ENCODE data around the gene HIP1R.
"Not testable (repeated sequence)": the region's sequence is repeated elsewhere in the genome, so short reads cannot be mapped to it uniquely, and the experiment has no call there.

HIP1R gene, protein sequence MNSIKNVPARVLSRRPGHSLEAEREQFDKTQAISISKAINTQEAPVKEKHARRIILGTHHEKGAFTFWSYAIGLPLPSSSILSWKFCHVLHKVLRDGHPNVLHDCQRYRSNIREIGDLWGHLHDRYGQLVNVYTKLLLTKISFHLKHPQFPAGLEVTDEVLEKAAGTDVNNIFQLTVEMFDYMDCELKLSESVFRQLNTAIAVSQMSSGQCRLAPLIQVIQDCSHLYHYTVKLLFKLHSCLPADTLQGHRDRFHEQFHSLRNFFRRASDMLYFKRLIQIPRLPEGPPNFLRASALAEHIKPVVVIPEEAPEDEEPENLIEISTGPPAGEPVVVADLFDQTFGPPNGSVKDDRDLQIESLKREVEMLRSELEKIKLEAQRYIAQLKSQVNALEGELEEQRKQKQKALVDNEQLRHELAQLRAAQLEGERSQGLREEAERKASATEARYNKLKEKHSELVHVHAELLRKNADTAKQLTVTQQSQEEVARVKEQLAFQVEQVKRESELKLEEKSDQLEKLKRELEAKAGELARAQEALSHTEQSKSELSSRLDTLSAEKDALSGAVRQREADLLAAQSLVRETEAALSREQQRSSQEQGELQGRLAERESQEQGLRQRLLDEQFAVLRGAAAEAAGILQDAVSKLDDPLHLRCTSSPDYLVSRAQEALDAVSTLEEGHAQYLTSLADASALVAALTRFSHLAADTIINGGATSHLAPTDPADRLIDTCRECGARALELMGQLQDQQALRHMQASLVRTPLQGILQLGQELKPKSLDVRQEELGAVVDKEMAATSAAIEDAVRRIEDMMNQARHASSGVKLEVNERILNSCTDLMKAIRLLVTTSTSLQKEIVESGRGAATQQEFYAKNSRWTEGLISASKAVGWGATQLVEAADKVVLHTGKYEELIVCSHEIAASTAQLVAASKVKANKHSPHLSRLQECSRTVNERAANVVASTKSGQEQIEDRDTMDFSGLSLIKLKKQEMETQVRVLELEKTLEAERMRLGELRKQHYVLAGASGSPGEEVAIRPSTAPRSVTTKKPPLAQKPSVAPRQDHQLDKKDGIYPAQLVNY

DNA sequence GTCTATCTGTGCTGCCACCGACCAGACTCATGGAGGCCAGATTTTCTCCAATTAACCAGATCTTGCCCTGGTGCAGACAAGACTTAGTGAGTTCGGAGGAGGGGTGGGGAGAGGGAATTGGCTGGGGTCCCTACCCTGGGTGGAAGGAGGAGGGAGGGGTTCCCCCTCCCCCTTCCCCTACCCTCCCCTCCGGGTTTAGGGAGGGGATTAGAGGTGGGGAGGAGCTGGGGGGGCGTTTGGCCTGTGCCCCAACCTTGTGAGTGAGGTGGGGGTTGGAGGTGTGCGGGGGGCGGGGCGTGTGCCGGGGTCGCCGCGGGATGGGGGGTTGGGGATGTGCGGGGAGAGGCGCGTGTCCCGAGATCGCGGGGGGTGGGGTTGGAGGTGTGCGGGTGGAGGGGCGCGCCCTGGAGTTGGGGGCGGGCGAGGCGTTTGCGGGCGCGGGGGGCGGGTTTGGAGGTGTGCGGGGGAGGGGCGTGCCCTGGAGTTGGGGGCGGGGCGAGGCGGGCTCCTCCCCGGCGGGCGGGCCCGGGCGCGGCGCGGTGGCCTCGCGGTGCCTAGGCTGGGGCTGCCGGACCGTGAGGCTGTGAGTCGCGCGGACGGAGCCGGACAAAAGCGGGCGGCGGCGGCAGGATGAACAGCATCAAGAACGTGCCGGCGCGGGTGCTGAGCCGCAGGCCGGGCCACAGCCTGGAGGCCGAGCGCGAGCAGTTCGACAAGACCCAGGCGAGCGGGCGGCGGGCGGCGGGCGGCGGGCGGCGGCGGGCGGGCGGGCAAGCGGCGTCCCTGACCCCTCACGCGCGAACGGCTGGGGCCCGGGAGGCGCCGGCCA, at the start of gene HIP1R:
TSS of gene HIP1R (plus strand) at position 537 of the 829 bp plus-strand sequence. CDS start at position 631, 94 bp downstream.
- peak; percentile 90 for DNase-seq (ENCODE audit: low spot score)

DNA sequence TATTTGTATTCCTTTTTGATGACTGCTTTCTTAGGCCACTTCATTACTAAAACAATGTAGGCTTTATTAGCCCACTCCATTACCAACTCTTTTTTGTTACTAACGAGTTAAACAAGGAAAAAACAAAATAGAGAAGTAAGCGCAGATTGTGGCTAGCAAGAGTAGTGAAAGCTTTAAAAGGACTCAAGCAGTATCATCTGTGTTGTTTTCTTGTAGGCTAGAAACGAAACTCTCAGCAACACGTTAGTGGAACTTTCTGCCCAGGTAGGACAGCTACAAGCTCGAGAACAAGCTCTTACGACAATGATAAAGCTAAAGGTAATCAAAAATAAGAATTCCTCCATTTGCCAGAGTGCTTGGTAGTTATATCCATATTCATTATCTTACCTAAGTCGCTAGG, 49.8 kb upstream of the HIP1R start:
- no peak for DNase-seq (ENCODE audit: low spot score)

DNA sequence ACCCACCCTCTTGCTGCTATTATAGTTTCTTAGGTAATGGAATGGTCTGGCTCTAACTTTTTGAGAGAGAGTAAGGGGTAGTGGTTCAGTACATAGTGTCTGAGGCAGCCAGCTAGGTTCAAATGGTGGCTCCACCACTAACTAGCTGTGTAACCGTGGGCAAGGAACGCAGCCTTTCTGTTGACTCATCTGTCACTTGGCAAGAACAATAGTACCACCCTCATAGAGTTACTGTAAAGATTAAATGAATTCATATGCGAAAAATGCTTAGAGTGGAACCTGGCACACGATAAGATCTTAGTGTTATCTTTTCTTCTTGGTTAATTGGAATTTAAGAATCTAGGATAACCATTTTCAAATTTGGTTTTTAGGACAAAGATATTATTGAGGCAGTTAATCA, 46.9 kb upstream of the HIP1R start:
- DNase-seq (ENCODE audit: low spot score), result no peak

DNA sequence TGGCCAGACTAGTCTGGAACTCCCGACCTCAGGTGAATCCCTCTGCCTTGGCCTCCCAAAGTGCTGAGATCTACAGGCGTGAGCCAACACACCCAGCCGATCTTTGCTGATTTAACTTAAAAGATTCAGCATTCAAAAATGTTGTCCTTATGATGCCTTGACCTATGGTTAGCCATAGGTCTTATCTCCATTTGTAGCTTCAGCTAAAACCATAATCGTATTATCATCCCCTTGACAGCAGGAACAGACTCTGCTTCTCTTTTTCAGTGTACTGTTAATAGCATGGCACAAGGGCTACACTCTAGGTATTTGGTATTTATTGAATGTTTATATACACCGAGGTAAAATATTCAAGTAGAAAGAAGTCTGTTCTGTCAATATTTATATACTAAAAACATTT, 45.6 kb upstream of the HIP1R start:
- no peak for DNase-seq (ENCODE audit: low spot score)

DNA sequence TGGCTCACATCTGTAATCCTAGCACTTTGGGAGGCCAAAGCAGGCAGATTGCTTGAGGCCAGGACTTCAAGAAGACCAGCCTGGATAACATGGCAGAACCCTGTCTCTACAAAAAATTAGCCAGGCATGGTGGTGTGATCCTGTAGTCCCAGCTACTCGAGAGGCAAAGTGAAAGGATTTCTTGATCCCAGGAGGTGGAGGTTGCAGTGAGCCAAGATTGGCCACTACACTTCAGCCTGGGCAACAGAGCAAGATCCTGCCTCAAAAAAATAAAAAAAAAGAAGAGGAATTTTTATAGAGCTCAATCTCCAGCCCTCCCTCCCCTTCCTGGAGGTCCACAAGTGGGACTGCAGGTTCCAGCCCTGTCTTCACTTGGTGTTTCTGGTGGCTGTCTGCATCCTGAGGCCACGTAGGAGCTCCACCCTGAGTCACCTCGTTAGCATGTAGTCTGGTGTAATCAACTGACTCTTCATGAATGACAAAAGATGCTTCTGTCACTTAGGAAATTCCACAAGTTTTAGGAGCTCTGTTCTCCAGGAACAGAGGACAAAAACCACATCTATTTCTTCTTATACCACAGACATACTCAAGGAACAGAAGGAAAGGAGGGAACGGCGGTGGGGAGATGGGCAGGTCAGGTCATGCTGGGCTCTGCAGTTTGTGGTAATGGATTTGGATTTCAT, 44.7 kb upstream of the HIP1R start:
- peak; percentile 52 for DNase-seq (ENCODE audit: low spot score)

DNA sequence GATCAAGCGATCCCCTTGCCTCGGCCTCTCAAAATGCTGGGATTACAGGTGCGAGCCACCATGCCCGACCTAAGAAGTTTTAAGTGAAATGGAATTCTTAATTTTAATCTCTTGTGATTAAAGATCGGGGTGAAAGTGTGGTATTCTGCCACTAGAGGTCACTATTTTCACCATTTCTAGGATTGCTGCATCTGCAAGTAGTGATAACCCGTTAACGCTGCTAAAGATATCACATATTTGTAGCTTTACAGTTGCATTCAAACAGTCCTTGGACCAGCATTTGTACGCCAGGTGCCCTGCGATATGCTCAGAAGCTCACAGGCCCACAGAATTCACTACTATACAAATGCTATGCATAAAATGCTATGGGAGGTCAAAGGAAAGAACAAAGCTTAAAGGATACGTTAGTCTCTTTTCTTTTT, 41.6 kb upstream of the HIP1R start:
- peak; percentile 77 for DNase-seq (ENCODE audit: low spot score)

DNA sequence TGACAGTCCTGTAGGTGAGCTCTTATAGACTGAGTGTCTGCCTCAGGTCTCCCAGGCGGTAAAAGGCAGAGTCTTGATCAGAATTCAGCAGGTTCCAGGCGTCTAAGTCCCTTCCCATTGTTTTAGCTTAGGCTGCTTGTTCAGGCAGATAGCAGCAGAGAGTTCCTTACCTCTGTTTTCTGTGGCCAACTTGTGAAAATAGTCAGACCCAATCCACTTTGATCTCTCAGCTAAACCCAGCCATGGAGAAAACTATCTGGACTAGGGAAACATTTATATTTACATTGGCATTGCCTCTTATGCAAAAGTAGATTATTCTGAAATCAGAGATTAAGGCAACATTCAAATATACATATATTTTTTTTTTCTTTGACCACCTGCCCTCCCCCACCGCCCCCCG, 39.5 kb upstream of the HIP1R start:
- DNase-seq (ENCODE audit: low spot score), result no peak

DNA sequence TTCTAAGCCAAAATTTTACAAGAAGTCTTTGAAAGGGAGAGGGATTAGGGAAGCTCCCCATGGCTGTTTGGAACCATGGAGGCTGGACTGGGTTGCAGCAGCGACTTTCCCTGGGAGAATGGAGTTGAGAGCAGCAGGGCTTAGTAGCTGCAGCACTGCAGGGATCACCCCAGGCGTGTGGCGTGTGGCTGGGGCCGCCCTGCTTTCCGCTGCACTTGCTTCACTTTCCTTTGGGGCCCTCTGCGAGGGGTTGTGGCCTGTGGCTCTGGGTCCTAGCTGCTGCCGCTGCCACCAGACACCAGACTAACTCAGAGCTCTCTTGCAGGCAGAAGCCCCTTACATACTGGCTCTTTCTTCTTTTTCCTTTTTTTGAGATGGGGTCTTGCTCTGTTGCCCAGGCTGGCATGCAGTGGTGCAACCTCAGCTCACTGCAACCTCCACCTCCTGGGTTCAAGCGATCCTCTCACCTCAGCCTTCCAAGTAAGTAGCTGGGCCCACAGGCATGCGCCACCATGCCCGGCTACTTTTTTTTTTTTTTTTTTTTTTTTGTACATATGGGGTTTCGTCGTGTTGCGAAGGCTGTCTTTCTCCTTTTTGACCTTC, 35.5 kb upstream of the HIP1R start:
- DNase-seq (ENCODE audit: low spot score), result no peak

DNA sequence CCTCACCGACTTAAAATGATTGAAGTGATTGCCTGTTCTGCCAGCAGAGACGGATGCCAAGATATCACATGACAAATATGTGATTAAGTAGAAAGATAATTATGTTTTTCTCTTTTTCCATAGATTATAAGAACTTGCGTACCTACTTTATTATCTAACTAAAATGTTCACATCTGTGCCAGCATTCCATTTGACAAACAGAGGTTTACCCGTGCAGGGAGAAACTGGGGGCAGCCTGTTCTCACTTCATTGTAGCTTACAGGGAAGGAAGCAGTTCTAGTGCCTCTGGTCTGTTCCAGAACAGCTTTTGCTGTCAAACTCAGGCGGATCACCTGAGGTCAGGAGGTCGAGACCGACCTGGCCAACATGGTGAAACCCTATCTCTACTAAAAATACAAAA, 31.3 kb upstream of the HIP1R start:
- DNase-seq (ENCODE audit: low spot score), result no peak

DNA sequence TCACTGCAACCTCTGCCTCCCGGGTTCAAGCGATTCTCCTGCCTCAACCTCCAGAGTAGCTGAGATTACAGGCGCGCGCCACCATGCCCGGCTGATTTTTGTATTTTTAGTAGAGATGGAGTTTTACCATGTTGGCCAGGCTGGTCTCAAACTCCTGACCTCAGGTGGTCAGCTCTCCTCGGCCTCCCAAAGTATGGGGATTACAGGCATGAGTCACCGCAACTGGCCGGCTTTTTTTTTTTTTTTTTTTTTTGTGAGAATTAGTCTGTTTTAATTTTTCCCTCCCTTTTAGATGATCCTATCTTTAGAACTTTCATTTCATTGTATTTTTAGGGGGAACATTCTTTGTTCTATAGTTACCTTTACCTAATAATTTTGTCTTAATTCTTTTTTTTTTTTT, 30.3 kb upstream of the HIP1R start:
- DNase-seq (ENCODE audit: low spot score), result not testable (repeated sequence)

DNA sequence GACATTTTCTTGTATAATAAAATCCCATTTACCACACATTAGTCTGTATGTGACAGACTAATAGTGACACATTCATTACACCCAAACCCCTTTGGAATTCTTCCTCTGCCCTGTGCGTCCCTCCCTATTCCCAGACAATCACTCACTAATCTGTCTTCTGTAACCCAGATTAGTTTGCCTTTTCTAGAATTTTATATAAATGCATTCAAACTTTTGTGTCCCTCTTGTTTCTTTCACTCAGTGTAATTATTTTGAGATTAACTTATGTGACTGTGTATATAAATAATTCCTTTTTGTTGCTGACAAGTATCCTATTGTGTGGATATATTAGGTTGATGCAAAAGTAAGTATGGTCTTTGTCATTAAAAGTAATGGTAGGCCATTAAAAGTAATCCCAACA, 27.6 kb upstream of the HIP1R start:
- DNase-seq (ENCODE audit: low spot score), result no peak

DNA sequence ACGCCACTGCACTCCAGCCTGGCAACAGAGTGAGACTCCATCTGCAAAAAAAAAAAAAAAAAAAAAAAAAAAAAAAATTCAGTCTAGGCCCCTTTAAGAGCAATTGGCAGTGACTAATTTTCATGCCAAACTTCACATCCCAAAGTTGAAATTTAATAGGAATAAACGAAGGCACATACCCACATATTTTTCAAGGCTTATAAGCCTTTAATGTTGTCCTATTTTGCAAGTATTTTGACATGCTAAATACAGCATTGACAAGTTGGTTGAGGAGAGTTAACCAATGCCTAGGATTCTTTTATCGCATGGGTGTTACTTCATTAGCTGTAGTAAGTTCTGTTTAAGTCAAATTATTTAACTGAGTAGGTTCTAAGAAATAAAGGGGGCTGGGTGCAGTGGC, 23.5 kb upstream of the HIP1R start:
- no peak for DNase-seq (ENCODE audit: low spot score)

DNA sequence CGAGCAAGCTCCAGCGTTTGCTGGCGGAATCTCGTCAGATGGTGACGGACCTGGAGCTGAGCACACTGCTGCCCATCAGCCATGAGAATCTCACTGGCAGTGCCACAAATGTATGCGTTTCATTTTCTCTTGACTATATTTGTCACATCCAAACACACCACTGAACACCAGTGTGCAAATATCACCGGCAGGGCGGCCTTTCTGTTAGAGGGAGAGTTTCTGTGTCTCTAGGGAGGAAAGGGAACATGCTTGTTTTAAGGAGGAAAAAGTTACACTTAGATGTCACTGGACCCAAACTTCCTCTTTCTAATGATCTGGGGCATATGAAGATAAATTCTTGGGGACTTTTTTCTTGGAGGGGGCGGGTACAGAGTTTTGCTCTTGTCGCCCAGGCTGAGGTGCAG, 21.9 kb upstream of the HIP1R start:
- no peak for DNase-seq (ENCODE audit: low spot score)

DNA sequence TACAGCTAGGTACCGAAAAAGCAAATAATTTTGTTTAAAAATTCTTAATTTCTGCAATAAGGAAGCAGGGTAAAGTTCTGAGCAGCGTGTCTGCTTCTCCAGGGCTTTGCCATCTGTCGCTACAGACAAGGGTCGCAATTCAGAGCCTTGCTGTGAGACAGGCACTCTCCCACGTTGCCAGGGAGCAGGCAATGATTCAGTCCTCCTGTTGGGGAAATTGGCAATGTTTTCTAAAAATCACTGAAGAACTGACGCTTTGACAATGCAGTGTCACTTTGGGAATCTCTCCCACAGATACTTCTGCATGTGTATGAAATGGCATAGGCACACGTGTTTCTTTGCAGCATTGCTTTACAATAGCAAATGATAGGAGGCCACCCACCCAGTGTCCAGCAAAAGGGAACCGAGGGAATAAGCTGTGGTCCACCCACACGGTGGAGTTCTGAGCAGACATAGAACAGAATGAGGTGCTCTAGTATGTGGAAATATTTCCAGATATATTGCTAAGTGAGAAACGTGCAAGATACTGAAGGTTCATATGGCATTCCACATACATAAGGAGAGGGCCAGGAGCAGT, 16.0 kb upstream of the HIP1R start:
- no peak for DNase-seq (ENCODE audit: low spot score)

DNA sequence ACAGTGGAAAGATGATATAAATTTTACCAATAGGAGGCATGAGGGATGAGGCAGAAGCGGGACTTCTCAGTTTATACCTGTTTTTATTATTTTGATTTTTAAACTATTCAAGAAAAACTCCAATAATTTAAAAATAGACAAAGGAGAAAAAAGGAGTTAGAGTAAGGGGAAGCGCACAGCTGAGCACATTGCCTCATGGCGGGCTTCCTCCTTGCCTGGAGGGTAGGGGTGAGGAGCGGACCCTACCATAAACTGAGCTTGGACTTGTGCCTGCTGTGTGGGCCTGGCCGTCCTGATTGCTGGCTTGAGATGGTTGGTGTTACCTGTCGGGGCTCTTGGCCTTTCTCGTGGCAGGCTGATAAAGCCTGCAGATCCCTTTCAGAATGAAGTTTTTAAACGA, 15.1 kb upstream of the HIP1R start:
- DNase-seq (ENCODE audit: low spot score), result no peak

DNA sequence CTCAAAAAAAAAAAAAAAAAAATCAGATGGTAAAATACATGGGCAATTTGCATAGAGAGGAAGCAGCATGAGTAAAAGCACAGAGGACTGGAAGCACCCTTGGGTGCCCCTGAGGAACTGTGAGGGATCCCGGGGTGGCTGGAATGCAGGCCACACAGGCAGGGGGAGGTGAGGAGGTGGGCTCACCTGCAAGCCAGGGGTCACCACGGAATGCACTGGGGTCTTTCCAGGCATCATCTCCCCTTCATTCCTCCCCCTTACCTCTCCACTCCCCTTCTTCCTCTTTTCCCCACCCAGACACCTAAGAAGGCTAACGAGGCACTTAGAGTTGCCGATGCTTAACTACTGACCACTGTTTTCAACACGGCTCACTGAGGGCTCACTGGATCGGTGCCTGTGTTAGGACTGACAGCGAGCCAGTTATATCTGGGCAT, 14.4 kb upstream of the HIP1R start:
- no peak for DNase-seq (ENCODE audit: low spot score)

DNA sequence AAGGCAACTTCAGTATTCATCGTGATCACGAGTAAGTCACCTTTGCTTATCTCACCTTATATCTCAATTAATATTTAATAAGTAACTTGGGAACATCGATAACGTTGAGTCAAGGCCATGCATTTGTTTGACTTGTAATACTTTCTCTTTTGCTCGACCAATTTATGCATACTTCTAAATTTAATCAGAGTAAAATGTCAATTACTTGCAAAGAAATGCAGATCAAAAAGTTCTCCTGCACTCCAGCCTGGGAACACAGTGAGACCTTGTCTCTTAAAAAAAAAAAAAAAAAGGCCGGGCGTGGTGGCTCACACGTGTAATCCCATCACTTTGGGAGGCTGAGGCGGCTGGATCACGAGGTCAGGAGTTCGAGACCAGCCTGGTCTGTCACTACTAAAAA, 11.8 kb upstream of the HIP1R start:
- no peak for DNase-seq (ENCODE audit: low spot score)

DNA sequence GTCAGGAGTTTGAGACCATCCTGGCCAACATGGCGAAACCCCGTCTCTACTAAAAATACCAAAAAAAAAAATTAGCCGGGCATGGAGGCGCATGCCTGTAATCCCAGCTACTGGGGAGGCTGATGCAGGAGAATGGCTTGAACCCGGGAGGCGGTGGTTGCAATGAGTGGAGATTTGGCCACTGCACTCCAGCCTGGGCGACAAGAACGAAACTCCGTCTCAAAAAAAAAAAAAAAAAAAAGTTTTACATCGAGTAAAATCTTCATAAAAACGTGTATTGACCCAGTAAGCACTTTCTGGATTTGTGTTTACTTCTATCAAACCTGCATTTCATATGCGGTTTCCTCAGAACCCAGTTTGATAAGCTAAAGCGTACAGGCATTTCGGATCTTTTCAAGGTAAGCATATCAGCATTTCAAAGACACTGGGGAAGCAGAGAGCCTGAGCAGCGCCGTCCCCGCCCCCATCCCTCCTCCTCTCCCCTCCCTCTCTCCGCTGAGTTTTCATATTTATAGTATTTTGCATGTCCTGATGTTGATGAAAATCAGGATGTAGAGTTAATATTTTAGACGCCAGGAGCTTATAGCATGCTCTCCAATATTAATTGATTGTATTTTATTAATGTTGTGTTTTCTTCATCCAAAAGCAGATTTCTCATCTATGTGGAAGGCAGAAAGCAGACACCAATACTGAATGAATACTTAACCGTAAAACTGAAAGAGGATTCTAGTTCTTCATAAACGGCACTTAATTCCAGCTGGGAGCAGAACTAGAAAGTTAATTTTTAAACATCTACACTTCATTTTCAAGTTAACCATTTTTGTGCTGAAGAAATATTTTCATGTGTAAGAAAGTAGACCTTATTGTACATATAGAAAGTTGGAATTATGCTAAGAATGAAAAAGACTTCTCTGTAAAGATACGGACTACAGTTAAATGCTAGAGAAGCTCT, 9.2 kb upstream of the HIP1R start:
- peak; percentile 53 for DNase-seq (ENCODE audit: low spot score)

DNA sequence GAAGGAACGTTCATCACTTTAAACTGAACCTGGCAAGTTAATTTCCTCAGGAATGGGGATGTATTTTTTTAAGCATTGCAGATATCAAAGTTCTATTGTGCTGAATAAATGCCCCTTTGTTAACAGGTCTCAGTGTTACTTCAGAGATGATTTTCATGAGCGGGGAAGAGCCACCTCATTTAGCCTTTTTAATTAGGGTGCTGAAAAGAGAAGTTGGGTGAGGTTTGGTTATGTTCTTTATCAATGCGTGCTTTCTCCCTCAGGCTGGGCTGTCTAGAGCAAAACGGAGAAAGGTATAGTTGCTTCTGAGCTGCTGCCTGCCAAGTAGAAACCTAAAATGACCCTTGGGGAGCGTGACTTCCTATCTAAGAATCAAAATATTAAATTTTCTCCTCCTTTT, 8.0 kb upstream of the HIP1R start:
- no peak for DNase-seq (ENCODE audit: low spot score)

Data from GM03348 (cell line).